ES-I3 (cell line): ENCODE measurements around the gene NEAT1.
"Not testable (repeated sequence)": the region's sequence is repeated elsewhere in the genome, so short reads cannot be mapped to it uniquely, and the experiment has no call there.

Experiments used
- H3K36me3 ChIP-seq: 2 replicates; pipeline ENCODE4 v1.6.1; 2013; ENCODE audit warnings: mild to moderate bottlenecking, low read length, control low read depth, moderate library complexity; ENCODE audit not compliant: insufficient read depth
- H3K4me1 ChIP-seq: 2 replicates; pipeline ENCODE4 v1.6.1; 2013; ENCODE audit warnings: mild to moderate bottlenecking, control low read depth, low read length; ENCODE audit not compliant: insufficient read depth
- H3K9ac ChIP-seq: 2 replicates; pipeline ENCODE4 v1.6.1; 2013; ENCODE audit warnings: low read depth, mild to moderate bottlenecking, low read length, moderate library complexity
- H3K9me3 ChIP-seq: 2 replicates; pipeline ENCODE4 v1.6.1; 2013; ENCODE audit warnings: mild to moderate bottlenecking, low read length, moderate library complexity; ENCODE audit not compliant: control insufficient read depth, insufficient read depth

The NEAT1 gene

GRCh38 chr11:65438257-65439151 lies 15.9 kb downstream of the NEAT1 start:
- no peaks in the 10 kb centered on the region for H3K9me3 ChIP-seq
- no peak overlapping the region for H3K9ac ChIP-seq
- peaks cover 25% of the 10 kb centered on the region for H3K36me3 ChIP-seq
- no peaks in the 10 kb centered on the region for H3K4me1 ChIP-seq

- no peaks in the 10 kb centered on the region for H3K9me3 ChIP-seq
- H3K4me1 ChIP-seq, result no peaks in the 10 kb centered on the region
- H3K36me3 ChIP-seq, result peaks cover 18% of the 10 kb centered on the region
- H3K9ac ChIP-seq, result no peak overlapping the region
Measured at GRCh38 chr11:65439331-65440181, 17.0 kb downstream of the NEAT1 start.

- peaks cover 10% of the 10 kb centered on the region for H3K36me3 ChIP-seq
- H3K4me1 ChIP-seq, result no peaks in the 10 kb centered on the region; the same call in 1 of the 2 replicates
- H3K9me3 ChIP-seq, result no peaks in the 10 kb centered on the region
- no peak overlapping the region for H3K9ac ChIP-seq
Measured at GRCh38 chr11:65440831-65441499, 18.4 kb downstream of the NEAT1 start.

- Histone ChIP-seq H3K9me3 (no peaks in the 10 kb centered on the region), H3K4me1 (no peaks in the 10 kb centered on the region; the same call in 1 of the 2 replicates), H3K9ac (no peak overlapping the region), H3K36me3 (peaks cover 3% of the 10 kb centered on the region)
Measured at GRCh38 chr11:65442842-65443331, 20.3 kb downstream of the NEAT1 start.

GRCh38 chr11:65444314-65445051 lies 21.9 kb downstream of the NEAT1 start:
- Histone ChIP-seq H3K36me3 (peaks cover 3% of the 10 kb centered on the region), H3K4me1 (no peaks in the 10 kb centered on the region; the same call in 1 of the 2 replicates), H3K9me3 (no peaks in the 10 kb centered on the region), H3K9ac (no peak overlapping the region)

- no peaks in the 10 kb centered on the region for H3K9me3 ChIP-seq
- no peaks in the 10 kb centered on the region; the same call in 1 of the 2 replicates for H3K4me1 ChIP-seq
Measured at GRCh38 chr11:65445101-65445603, 22.6 kb downstream of the NEAT1 start.

GRCh38 chr11:65445604-65446445 lies 23.2 kb downstream of the NEAT1 start:
- H3K9ac ChIP-seq, result no peak overlapping the region
- no peaks in the 10 kb centered on the region for H3K9me3 ChIP-seq
- peaks cover 3% of the 10 kb centered on the region for H3K36me3 ChIP-seq
- H3K4me1 ChIP-seq, result no peaks in the 10 kb centered on the region; the same call in 1 of the 2 replicates

More at GRCh38 chr11:65445101-65445603, 22.6 kb downstream of the NEAT1 start:
- Histone ChIP-seq H3K36me3 (peaks cover 3% of the 10 kb centered on the region), H3K9ac (no peak overlapping the region)

- Histone ChIP-seq H3K36me3 (peaks cover 3% of the 10 kb centered on the region), H3K4me1 (no peaks in the 10 kb centered on the region; the same call in 1 of the 2 replicates), H3K9ac (no peak overlapping the region), H3K9me3 (no peaks in the 10 kb centered on the region)
Measured at GRCh38 chr11:65446446-65447277, 24.1 kb downstream of the NEAT1 start.

- Histone ChIP-seq H3K9ac (no peak overlapping the region), H3K4me1 (no peaks in the 10 kb centered on the region; the same call in 1 of the 2 replicates)
Measured at GRCh38 chr11:65448074-65448417, 25.4 kb downstream of the NEAT1 start.

GRCh38 chr11:65448418-65449105 lies 26.0 kb downstream of the NEAT1 start:
- no peaks in the 10 kb centered on the region for H3K9me3 ChIP-seq
- H3K9ac ChIP-seq, result no peak overlapping the region
- H3K4me1 ChIP-seq, result no peaks in the 10 kb centered on the region; the same call in 1 of the 2 replicates
- H3K36me3 ChIP-seq, result no peaks in the 10 kb centered on the region; the same call in 1 of the 2 replicates

More at GRCh38 chr11:65448074-65448417, 25.4 kb downstream of the NEAT1 start:
- H3K9me3 ChIP-seq, result no peaks in the 10 kb centered on the region
- peaks cover 2% of the 10 kb centered on the region for H3K36me3 ChIP-seq

GRCh38 chr11:65451301-65451700 lies 28.7 kb downstream of the NEAT1 start:
- not testable (repeated sequence) for H3K36me3 ChIP-seq, H3K9ac ChIP-seq, H3K4me1 ChIP-seq, H3K9me3 ChIP-seq

GRCh38 chr11:65452259-65452658 lies 29.7 kb downstream of the NEAT1 start:
- not testable (repeated sequence) for H3K9me3 ChIP-seq, H3K4me1 ChIP-seq, H3K36me3 ChIP-seq, H3K9ac ChIP-seq
